Endothelial cell (in vitro differentiated cells): Measurements from ENCODE around the gene CCT3. TPM values are rescaled to one million over a fixed set of nuclear protein-coding genes. Genes with fewer than 3 reads are reported as not detected.
"Not testable (repeated sequence)": the region's sequence is repeated elsewhere in the genome, so short reads cannot be mapped to it uniquely, and the experiment has no call there.

Source experiments
- DNase-seq: peaks from one replicate; pipeline ENCODE4 v3.0.0; 2021; ENCODE audit warnings: low spot score
- H3K27ac Mint-ChIP-seq: one replicate; pipeline ENCODE4 v1.8.0; 2021; ENCODE audit warnings: mixed read lengths, inconsistent platforms; ENCODE audit not compliant: unreplicated experiment
- H3K27me3 Mint-ChIP-seq: one replicate; pipeline ENCODE4 v1.8.0; 2021; ENCODE audit warnings: mild to moderate bottlenecking, moderate library complexity, mixed read lengths, inconsistent platforms; ENCODE audit not compliant: unreplicated experiment
- H3K36me3 Mint-ChIP-seq: one replicate; pipeline ENCODE4 v1.8.0; 2021; ENCODE audit warnings: mild to moderate bottlenecking, low read depth, mixed read lengths, inconsistent platforms; ENCODE audit not compliant: unreplicated experiment
- H3K4me1 Mint-ChIP-seq: one replicate; pipeline ENCODE4 v1.8.0; 2021; ENCODE audit warnings: mild to moderate bottlenecking, mixed read lengths, inconsistent platforms; ENCODE audit not compliant: unreplicated experiment
- H3K4me3 Mint-ChIP-seq: one replicate; pipeline ENCODE4 v1.8.0; 2021; ENCODE audit warnings: mild to moderate bottlenecking, mixed read lengths, inconsistent platforms; ENCODE audit not compliant: unreplicated experiment
- H3K9me3 Mint-ChIP-seq: one replicate; pipeline ENCODE4 v1.8.0; 2021; ENCODE audit warnings: mixed read lengths, inconsistent platforms; ENCODE audit not compliant: unreplicated experiment
- total RNA-seq: library from RNA; stranded (reverse); fragmentation: NEBNext Ultra II Directional; extraction: Animal tissue kit (Norgen Biotek cat#: 25700); gene quantifications from one replicate; pipeline ENCODE4 v1.2.1, GENCODE V29; 2021; ENCODE audit not compliant: unreplicated experiment
- TF ChIP-seq, protein P1 (sequence below): fragments of 200-600 bp; sonication (generic); IDR thresholded peaks from one replicate; pipeline ENCODE4 v1.5.0; 2021; ENCODE audit warnings: antibody characterized with exemption; ENCODE audit not compliant: unreplicated experiment

The CCT3 gene
- total RNA-seq, 1 donor from 2014 or later: 218 TPM

- Mint-ChIP-seq H3K27me3 (peaks cover 2% of the 10 kb centered on the region), H3K4me3 (no peak overlapping the region), H3K4me1 (no peaks in the 10 kb centered on the region), H3K36me3 (no peaks in the 10 kb centered on the region), H3K9me3 (no peaks in the 10 kb centered on the region), H3K27ac (no peak overlapping the region)
- no peak for DNase-seq
- TF ChIP-seq, protein P1, sequence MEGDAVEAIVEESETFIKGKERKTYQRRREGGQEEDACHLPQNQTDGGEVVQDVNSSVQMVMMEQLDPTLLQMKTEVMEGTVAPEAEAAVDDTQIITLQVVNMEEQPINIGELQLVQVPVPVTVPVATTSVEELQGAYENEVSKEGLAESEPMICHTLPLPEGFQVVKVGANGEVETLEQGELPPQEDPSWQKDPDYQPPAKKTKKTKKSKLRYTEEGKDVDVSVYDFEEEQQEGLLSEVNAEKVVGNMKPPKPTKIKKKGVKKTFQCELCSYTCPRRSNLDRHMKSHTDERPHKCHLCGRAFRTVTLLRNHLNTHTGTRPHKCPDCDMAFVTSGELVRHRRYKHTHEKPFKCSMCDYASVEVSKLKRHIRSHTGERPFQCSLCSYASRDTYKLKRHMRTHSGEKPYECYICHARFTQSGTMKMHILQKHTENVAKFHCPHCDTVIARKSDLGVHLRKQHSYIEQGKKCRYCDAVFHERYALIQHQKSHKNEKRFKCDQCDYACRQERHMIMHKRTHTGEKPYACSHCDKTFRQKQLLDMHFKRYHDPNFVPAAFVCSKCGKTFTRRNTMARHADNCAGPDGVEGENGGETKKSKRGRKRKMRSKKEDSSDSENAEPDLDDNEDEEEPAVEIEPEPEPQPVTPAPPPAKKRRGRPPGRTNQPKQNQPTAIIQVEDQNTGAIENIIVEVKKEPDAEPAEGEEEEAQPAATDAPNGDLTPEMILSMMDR: no peak
These were observed 8.5 kb upstream of the CCT3 start for GRCh38 chr1:156346636-156347035.

GRCh38 chr1:156346035-156346434, 7.9 kb upstream of the CCT3 start:
- DNase-seq, H3K27ac Mint-ChIP-seq, H3K4me3 Mint-ChIP-seq, H3K4me1 Mint-ChIP-seq, H3K9me3 Mint-ChIP-seq, H3K27me3 Mint-ChIP-seq, H3K36me3 Mint-ChIP-seq: not testable (repeated sequence)

DNA sequence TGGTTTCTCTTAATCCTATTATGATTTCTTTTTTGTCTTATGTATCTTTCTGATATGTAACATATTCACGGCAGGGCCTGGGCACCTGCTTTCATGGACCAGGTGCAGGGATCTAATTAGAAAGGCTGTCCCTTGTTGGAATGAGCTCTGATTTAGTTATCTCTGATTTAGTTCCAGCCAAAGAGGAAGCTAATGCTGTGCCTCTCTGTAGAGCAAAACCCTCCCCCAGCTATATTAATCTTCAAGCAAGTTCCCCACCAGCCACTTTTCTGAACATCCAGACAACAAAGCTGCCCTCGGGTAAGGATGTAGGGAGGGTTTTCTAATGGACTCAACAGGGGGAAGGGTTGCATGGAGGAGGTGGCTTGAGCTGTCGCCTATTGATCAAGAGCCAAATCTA, 6.3 kb upstream of the CCT3 start:
- H3K27me3 Mint-ChIP-seq: peaks cover 2% of the 10 kb centered on the region
- H3K4me1 Mint-ChIP-seq: no peaks in the 10 kb centered on the region
- TF ChIP-seq, protein P1: no peak
- no peak for DNase-seq
- no peaks in the 10 kb centered on the region for H3K9me3 Mint-ChIP-seq
- no peaks in the 10 kb centered on the region for H3K36me3 Mint-ChIP-seq
- no peak overlapping the region for H3K27ac Mint-ChIP-seq
- no peak overlapping the region for H3K4me3 Mint-ChIP-seq

DNA sequence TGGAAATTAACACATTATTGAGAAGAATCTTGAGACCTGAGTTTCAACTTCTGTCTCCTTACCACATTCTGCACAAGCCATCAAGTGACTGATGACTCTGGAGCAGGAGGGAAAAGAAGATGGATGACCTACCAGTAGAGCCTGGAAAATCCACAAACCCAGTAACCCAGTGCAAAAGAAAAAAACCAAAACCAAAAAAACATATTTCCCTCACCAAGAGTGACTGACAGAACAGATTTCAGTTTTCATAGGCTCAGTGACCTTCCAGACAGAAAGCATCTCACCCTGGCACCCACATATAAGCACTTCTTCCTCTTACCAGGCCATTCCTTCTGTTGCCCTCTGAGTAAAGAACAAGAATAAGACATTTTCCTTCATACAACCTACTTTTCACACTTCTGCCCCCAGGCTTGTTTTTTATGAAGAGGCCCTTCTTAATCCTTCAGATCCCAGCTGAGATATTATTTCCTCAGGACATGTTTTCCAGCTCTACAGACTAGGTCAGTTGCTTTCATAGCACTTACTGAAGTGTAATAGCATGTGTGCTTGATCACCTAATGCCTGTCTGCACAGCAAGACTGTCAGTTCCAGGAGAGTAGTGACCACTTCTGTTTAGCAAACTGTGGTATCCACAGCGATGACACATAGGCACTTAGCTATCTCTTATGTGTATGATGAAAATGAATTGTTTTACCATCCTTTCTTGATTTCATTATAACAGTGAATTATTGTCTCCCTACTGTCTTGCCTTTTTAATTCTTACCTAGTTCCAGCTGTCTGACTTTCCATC, 4.3 kb upstream of the CCT3 start:
- DNase-seq: no peak
- peaks cover 6% of the 10 kb centered on the region for H3K27me3 Mint-ChIP-seq
- no peaks in the 10 kb centered on the region for H3K36me3 Mint-ChIP-seq
- H3K4me1 Mint-ChIP-seq: peaks cover 8% of the 10 kb centered on the region
- no peak overlapping the region for H3K27ac Mint-ChIP-seq
- TF ChIP-seq, protein P1: no peak
- H3K4me3 Mint-ChIP-seq: peak overlapping the region; percentile 1
- H3K9me3 Mint-ChIP-seq: no peaks in the 10 kb centered on the region

- H3K27me3 Mint-ChIP-seq: peaks cover 9% of the 10 kb centered on the region
- no peak for DNase-seq
- H3K36me3 Mint-ChIP-seq: peaks cover 13% of the 10 kb centered on the region
- TF ChIP-seq, protein P1: no peak
- H3K9me3 Mint-ChIP-seq: no peaks in the 10 kb centered on the region
- H3K27ac Mint-ChIP-seq: peak overlapping the region; percentile 43
- peaks cover 24% of the 10 kb centered on the region for H3K4me1 Mint-ChIP-seq
- H3K4me3 Mint-ChIP-seq: peak overlapping the region; percentile 99
These were observed 258 bp downstream of the CCT3 start for GRCh38 chr1:156337888-156338179.
